Effector memory CD4-positive, alpha-beta T cell (primary cell): ENCODE measurements around the gene RBM47.
"Not testable (repeated sequence)": the region's sequence is repeated elsewhere in the genome, so short reads cannot be mapped to it uniquely, and the experiment has no call there.

Experiments used
- DNase-seq, 3 donors: peaks; one replicate each; pipeline ENCODE4 v3.0.0-alpha.2; 2020
- H3K27ac ChIP-seq: 2 replicates; pipeline ENCODE4 v1.7.0; 2013; ENCODE audit warnings: mild to moderate bottlenecking, low read length, moderate library complexity; ENCODE audit not compliant: insufficient read depth, poor library complexity, severe bottlenecking
- H3K27me3 ChIP-seq: replicated peaks from 2 replicates; pipeline ENCODE4 v1.7.0; 2013; ENCODE audit warnings: mild to moderate bottlenecking, low read length; ENCODE audit not compliant: insufficient read depth, control insufficient read depth, poor library complexity, severe bottlenecking
- H3K36me3 ChIP-seq: 2 replicates; pipeline ENCODE4 v1.7.0; 2013; ENCODE audit warnings: mild to moderate bottlenecking, low read length, moderate library complexity; ENCODE audit not compliant: control insufficient read depth, insufficient read depth
- H3K4me1 ChIP-seq: 2 replicates; pipeline ENCODE4 v1.7.0; 2013; ENCODE audit warnings: low read length, mild to moderate bottlenecking; ENCODE audit not compliant: control insufficient read depth, insufficient read depth, poor library complexity, severe bottlenecking
- H3K4me3 ChIP-seq: 2 replicates; pipeline ENCODE4 v1.7.0; 2013; ENCODE audit warnings: low read length, low read depth, mild to moderate bottlenecking; ENCODE audit not compliant: insufficient read depth, poor library complexity, severe bottlenecking
- H3K9me3 ChIP-seq: 2 replicates; pipeline ENCODE4 v1.7.0; 2013; ENCODE audit warnings: mild to moderate bottlenecking, low read length, moderate library complexity; ENCODE audit not compliant: control insufficient read depth

RBM47 gene

GRCh38 chr4:40441430-40441829 is 188.2 kb downstream of the RBM47 start:
- H3K27me3 ChIP-seq = no peaks in the 10 kb centered on the region
- no peaks in the 10 kb centered on the region for H3K4me1 ChIP-seq
- H3K27ac ChIP-seq = no peak overlapping the region
- no peak overlapping the region for H3K4me3 ChIP-seq
- DNase-seq = no peak
- H3K9me3 ChIP-seq = no peaks in the 10 kb centered on the region
- no peaks in the 10 kb centered on the region for H3K36me3 ChIP-seq

- Histone ChIP-seq H3K4me1 (no peaks in the 10 kb centered on the region), H3K36me3 (no peaks in the 10 kb centered on the region), H3K27me3 (no peaks in the 10 kb centered on the region), H3K4me3 (no peak overlapping the region), H3K9me3 (no peaks in the 10 kb centered on the region), H3K27ac (no peak overlapping the region)
- no peak for DNase-seq
These were observed 190.1 kb downstream of the RBM47 start for GRCh38 chr4:40439519-40439918.

DNA sequence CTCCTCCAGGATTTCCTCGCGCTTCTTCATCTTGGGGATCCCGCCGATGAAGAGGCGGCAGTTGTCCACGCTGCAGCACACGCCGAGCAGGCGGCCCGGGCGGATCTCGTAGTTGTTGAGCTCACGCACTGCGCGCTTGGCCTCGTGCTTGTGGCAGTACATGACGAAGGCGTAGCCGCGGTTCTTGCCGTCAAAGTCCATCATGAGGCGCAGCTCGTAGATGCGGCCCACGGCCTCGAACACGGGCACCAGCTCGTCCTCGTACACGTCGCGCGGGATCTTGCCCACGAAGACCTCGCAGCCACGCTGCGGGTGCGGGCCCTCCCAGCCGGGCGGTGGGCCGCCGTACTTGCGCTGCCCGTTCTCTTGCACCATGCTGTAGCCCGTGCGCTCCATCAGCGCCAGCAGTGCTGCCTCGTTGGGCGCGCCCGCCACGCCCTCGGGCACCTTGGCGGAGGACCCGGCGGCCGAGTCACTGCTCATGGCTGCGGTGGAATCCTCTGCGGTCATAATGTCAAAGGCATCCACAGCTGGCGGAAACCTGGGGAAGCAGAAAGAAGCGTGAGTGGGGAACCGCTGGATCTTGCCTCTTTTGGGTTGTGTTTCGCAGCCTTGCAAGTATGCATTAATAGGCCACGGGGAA is 191.2 kb downstream of the RBM47 start:
- no peaks in the 10 kb centered on the region for H3K27me3 ChIP-seq
- H3K27ac ChIP-seq = no peak overlapping the region
- no peaks in the 10 kb centered on the region for H3K36me3 ChIP-seq
- no peaks in the 10 kb centered on the region for H3K9me3 ChIP-seq
- H3K4me3 ChIP-seq = no peak overlapping the region
- no peak for DNase-seq
- peaks cover 4% of the 10 kb centered on the region for H3K4me1 ChIP-seq

GRCh38 chr4:40437741-40438383 is 191.8 kb downstream of the RBM47 start:
- Histone ChIP-seq H3K27ac (no peak overlapping the region), H3K4me3 (no peak overlapping the region), H3K27me3 (no peaks in the 10 kb centered on the region), H3K9me3 (no peaks in the 10 kb centered on the region), H3K4me1 (peaks cover 8% of the 10 kb centered on the region), H3K36me3 (no peaks in the 10 kb centered on the region)
- DNase-seq = no peak

GRCh38 chr4:40435306-40435705 is 194.4 kb downstream of the RBM47 start:
- not testable (repeated sequence) for H3K36me3 ChIP-seq, DNase-seq, H3K27ac ChIP-seq, H3K9me3 ChIP-seq, H3K4me3 ChIP-seq, H3K27me3 ChIP-seq
- H3K4me1 ChIP-seq = peaks cover 13% of the 10 kb centered on the region

DNA sequence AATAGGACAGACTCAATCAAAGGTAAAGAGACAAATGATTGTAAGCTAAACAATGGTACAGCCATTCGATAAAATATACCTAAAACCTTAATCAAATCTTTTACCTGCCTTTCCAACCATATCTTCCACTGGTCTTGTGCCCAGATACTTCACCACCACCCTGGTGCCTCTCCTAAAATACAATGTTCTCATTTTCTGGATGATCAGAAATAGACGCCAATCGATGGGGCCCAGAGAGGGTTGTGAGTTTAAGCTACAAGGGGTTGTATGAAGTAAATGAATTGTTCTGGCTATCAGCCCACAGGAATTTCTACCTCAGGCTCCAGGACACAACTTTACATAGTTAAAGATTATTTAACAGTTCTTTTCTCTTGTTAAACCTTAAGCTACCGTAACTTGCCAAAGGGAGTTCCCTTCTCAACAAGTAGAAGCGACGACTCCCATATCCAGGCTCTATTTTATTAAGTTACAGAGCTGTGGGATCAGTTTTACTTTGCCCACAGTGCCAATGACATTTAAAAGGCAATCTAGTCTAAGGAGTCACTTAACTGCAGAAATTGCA is 195.5 kb downstream of the RBM47 start:
- Histone ChIP-seq H3K27me3 (no peaks in the 10 kb centered on the region), H3K4me1 (peaks cover 13% of the 10 kb centered on the region), H3K4me3 (no peak overlapping the region), H3K9me3 (no peaks in the 10 kb centered on the region), H3K27ac (no peak overlapping the region), H3K36me3 (no peaks in the 10 kb centered on the region)
- no peak for DNase-seq

DNA sequence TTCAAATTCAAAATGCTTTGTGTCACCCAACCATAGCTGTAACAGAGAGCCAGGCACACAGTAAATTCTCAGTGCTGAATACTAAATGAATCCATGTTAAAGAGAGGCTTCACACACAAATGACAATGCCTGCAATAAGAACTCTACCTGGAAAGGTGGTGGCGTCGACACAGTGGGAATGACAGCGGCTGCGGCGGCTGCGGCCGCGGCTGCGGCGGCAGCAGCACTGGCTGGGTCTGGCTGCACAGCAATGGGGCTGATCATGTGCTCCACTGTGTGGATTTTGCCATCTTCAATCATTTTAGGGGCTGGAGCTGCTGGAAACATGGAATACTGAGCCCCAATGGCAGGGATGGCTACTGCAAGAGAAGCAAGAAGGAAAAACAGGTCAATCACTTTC is 197.2 kb downstream of the RBM47 start:
- no peaks in the 10 kb centered on the region for H3K27me3 ChIP-seq
- DNase-seq = no peak
- H3K4me1 ChIP-seq = peaks cover 13% of the 10 kb centered on the region
- H3K4me3 ChIP-seq = no peak overlapping the region
- H3K36me3 ChIP-seq = no peaks in the 10 kb centered on the region
- no peak overlapping the region for H3K27ac ChIP-seq
- no peaks in the 10 kb centered on the region for H3K9me3 ChIP-seq

DNA sequence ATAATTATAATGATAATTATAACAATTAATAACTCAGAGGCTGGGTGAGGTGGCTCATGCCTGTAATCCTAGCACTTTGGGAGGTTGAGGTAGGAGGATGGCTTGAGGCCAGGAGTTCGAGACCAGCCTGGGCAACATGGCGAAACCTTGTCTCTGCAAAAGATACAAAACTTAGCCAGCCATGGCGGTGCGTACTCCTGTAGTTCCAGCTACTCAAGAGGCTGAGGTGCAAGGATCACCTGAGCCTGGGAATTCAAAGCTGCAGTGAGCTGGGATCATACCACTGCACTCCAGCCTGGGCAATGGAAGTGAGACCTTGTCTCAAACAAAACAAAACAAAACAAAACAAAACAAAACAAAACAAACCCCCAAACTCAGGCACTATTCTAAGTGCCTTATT is 201.8 kb downstream of the RBM47 start:
- not testable (repeated sequence) for H3K36me3 ChIP-seq, H3K4me1 ChIP-seq, H3K27ac ChIP-seq, DNase-seq, H3K9me3 ChIP-seq, H3K27me3 ChIP-seq, H3K4me3 ChIP-seq

GRCh38 chr4:40427128-40427527 is 202.5 kb downstream of the RBM47 start:
- Histone ChIP-seq H3K27ac (no peak overlapping the region), H3K4me1 (no peaks in the 10 kb centered on the region), H3K9me3 (no peaks in the 10 kb centered on the region), H3K27me3 (no peaks in the 10 kb centered on the region), H3K36me3 (no peaks in the 10 kb centered on the region), H3K4me3 (no peak overlapping the region)
- DNase-seq = no peak

DNA sequence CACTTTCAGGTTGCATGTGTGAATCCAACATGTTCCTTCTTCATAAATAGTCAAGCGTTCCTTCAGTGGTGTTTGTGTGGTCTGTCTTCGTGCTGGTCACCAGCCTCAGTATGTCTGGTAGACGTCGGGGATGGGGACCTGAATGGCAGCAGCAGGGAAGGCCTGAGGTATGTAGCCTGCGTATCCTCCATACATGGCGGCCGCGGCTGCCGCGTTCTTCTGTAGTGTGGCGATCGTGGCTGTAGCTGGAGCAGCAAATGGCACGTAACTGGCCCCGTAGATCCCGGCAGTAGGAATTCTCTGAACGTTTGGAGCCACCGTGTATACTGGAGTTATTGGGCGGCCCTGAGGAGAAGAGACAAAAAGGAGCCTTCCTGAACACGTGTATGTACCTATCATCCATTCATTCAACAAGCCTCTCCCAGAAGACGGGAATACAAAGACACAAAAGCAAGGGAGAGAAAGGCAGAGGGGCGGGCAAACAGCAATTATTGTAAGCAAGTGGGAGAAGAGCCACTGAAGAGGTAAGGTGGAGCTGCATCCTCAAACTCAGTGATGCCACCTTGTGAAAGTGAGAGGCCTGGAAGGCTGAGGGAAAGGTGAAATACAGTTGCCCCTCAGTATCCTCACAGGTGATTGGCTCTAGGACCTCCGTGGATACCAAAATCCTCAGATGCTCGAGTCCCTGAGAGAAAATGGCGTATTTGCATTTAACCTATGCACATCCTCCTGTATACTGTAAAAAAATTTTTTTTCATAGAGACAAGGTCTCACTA is 203.7 kb downstream of the RBM47 start:
- no peak for DNase-seq
- Histone ChIP-seq H3K27me3 (no peaks in the 10 kb centered on the region), H3K27ac (no peak overlapping the region), H3K4me3 (no peak overlapping the region), H3K36me3 (no peaks in the 10 kb centered on the region), H3K9me3 (no peaks in the 10 kb centered on the region), H3K4me1 (no peaks in the 10 kb centered on the region)
